Endometrial microvascular endothelial cells (primary cell): ENCODE results near the gene CHTF18. TPM values are rescaled to one million over a fixed set of nuclear protein-coding genes. Genes with fewer than 3 reads are reported as not detected.
"Not testable (repeated sequence)": the region's sequence is repeated elsewhere in the genome, so short reads cannot be mapped to it uniquely, and the experiment has no call there.

Experiments used
- in situ Hi-C: cut with HindIII; loops from 2 replicates; pipeline ENCODE4 v1.10.0; 2017; ENCODE audit warnings: low sequenced_read_pairs, low pct_unique_long_range_greater_than_20kb; ENCODE audit errors: inconsistent ontology term
- total RNA-seq: library from RNA; depleted of rRNA; stranded (reverse); fragments of >200 nt; gene quantifications from one replicate; pipeline ENCODE4 v1.2.3, GENCODE V29; 2015; ENCODE audit errors: inconsistent ontology term

The CHTF18 gene
- total RNA-seq, 1 donor from 2014 or later, result 33.9 TPM

DNA sequence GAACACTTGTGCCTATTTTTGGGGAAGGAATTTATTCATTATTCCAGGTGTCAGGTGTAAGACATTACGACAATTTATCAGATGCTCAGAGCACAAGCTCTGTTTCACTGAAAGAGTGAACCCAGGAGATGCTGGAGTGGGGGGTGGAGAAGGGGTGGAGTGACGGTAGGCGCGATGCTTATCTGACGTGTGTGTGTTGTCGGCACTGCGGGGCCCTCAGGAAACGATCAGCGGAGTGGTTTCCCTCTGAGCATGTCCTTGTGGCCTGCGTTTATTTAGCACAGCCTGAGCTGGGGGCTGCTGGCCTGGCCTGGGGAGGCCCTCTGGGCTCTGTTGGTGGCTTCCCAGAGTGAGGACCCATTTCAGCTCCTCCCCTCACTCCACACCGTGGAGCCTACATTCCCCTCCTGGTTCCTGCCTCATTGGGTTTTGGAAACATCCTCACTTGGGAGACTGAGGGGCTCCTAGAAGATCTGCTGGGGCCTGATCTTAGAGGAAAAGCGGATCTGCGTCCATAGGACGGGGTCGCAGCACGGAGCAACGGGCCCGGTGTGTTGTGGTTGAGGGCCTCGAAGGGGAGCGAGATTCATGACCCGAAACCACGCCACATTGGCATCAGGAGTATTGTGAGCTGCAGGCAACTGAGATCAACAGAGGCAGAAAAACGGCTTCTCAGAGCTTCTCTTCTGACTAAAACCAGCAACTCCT lies 31.1 kb downstream of the CHTF18 start:
- in situ Hi-C loops, result no loop called here

DNA sequence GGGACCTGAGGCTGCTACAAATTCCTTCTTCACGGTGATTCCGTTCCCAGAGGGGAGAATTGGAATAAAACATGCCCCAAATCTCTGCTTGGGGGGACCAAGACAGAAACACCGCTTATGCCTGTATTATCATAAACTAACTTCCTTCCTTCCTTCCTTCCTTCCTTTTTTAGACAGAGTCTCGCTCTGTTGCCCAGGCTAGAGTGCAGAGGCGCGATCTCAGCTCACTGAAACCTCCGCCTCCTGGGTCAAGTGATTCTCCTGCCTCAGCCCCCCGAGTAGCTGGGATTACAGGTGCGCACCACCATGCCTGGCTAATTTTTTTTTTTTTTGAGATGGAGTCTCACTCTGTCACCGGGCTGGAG lies 31.6 kb downstream of the CHTF18 start:
- in situ Hi-C loops, result not testable (repeated sequence)

DNA sequence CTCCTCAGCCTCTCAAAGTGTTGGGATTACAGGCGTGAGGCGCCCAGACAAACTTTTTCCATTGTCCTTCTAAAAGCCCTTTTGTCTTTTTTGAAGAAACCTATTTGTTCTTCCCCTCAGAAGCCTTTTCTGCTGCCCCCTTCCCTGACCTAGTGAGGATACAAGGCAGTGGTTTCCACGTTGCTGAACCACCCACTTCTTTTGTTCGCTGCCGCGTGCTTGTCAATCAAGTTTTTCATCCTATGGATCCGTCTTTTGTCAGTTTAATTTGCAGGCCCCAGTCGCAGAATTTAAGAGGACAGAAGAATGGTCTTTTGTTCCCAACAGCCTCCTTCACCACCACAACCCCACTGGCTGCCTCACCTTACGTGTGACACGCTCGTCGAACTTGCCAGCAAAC lies 32.3 kb downstream of the CHTF18 start:
- in situ Hi-C loops, result no loop called here

DNA sequence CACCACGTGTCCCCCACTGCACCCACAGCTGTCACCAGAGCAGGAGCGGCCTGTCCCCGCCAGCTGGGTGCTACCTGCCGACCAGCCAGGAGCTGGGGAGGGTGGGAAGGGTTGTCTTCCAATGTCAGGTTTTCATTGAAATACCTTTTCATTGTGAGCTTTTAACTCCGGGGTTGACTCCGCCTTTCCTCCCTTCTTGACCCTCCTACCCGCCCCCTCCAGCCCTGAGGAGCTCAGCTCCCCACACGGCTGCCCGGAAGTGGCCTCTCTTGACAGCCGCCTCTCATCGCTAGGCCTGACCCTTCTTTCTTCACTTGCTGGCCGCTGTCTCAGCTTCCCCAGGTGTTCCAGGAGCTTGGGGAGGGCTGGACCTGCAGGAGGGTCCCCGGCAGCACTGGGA lies 33.3 kb downstream of the CHTF18 start:
- in situ Hi-C loops, result no loop called here

DNA sequence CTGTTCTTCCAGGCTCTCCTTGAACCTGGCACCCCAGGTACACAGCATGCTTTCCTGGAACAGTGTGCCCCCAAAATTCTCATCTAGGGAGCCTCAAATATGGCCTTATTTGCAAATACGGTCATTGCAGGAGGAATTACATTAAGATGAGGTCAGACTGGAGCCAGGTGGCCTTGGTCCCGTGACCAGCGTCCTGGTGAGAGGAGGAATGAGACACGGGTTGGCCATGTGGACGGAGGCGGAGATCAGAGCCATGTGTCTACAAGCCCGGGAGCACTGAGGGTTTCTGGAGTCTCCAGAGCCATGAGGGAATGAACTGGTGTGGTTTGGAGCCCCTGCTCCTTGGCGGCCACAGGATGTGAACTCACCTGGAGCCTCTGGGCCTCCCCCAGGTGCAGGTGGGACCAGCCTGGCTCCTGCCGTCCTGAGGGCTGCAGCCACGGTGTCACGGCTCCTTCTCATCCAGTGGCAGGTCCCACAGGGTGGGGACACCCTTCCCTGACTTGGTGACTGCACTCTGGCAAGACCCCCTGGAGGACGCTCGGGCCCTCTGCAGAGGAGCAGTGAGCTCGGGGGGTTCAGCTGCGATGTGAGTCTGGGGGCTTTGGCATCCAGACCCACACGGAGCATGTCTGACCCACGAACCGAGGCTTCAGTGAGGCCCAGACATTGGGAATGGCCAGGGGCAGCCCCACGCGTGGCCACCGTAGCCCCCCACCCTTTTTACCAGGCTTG lies 33.9 kb downstream of the CHTF18 start:
- in situ Hi-C loops, result no loop called here

DNA sequence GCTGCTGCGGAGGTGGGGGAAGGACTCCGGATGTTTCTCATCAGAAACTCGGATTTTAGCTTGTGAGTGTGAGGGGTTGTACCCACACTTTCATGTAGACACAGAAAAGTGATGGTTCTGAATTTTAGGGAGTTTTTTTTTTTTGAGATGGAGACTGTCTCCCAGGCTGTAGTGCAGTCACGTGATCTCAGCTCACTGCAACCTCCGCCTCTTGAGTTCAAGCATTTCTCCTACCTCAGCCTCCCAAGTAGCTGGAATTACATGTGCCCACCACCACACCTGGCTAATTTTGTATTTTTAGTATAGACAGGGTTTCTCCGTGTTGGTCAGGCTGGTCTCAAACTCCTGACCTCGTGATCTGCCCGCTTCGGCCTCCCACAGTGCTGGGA lies 34.5 kb downstream of the CHTF18 start:
- in situ Hi-C loops, result no loop called here

DNA sequence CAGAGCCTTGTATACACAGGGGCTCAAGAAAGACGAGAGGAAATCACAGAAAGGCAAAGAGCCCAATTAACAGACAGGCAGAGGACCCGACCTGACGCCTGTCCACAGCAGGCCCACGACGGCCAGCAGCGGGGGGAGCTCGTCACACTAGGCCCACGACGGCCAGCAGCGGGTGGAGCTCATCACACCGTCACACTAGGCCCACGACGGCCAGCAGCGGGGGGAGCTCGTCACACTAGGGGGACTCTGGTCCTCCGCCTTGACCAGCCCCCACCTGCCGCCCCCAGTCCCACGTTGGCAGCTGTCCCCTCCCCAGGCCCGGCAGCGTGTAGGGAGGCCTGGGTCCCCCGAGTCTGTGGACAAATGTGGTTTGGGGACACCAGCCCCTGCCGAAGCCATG lies 35.8 kb downstream of the CHTF18 start:
- in situ Hi-C loops, result no loop called here

DNA sequence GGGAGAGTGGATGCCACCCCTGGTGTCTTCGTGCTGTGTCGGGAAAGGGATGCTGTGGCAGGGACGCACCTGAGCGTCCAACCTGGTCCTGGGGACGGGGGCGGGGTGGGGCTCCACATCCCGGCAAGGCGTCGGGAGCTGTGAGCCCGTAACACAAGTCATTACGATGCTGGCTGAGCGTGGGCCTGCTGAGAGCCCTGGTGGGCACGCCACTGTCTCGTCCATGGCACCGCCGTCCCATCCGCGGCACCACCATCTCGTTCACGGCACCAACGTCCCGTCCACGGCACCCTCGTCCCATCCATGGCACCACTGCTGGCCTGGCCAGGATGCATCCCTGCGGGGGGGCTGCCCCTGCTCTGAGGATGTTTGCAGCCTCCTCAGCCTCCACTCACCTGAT lies 36.2 kb downstream of the CHTF18 start:
- in situ Hi-C loops, result no loop called here

DNA sequence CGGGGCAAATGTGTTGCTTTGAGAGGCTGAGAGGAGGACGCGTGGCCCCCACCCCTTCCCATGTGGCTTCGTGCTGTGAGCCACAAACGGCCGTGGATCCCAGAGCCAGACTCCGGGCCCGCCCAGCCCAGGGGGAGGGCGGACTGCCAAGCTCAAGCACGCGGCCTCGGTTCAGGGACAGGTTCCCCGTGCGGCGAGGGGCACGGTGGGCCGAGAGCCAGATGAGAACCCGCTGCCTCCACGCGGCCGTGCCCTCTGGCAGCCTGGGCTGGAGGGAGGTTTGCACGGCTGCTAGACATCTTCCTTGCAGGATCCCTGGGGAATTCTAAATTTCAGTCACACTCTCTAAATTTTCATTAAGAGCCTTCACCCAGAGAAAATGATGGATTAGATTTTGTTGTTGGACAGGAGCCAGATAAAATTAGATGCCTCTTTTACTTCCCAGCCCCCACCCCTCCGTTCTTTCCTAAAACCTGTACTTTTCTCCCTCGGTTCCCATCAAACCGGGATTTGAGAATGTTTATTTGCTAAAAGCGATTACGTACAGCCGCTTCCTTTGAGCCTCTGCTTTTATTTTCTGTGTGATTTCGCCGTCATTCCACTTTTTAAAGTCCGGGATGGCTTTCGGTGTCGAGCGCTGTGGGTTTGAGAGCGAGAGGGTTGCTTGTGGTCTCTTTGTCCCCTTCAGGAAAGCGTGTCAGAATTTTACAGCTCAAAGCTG lies 37.1 kb downstream of the CHTF18 start:
- in situ Hi-C loops, result loop anchor here (25.0 kb wide), 1 partner anchor 162 kb away; the partner anchor contains the start of gene SOX8

DNA sequence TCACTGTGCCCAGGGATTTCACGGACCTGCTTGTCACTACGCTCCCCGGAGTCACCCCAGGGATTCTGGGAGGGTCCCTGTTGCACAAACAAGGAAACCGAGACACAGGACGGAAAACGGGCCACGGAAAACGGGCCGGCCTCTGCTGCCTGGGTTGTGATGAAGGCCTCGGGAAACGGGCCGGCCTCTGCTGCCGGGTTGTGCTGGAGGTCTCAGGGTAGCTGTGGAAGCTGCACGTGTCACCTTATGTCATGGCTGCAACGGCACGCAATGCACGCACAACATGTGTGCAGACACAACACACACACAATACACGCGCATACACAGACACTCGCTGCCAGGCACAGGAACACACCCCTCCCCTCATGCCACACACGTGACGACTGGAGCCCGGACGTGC lies 39.1 kb downstream of the CHTF18 start:
- in situ Hi-C loops, result loop anchor here (25.0 kb wide), 1 partner anchor 160 kb away; the partner anchor contains the start of gene SOX8

DNA sequence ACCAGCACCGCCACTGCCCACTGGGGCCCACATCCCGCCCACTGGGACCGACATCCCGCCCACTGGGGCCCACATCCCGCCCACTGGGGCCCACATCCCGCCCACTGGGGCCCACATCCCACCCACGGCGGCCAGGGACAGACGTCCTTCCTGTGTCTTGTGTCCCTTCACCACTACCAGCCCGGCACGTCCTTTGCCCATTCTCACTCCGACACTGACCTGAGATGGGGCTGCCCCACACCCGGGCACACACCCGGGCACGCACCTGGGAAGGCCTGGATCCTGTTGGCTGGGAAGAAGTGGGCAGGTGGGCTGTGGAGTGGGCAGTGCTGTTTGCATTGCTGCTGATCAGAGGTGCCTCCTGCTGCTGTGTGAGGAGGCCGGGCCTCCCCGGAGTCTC lies 40.5 kb downstream of the CHTF18 start:
- in situ Hi-C loops, result loop anchor here (25.0 kb wide), 1 partner anchor 158 kb away; the partner anchor contains the start of gene SOX8

DNA sequence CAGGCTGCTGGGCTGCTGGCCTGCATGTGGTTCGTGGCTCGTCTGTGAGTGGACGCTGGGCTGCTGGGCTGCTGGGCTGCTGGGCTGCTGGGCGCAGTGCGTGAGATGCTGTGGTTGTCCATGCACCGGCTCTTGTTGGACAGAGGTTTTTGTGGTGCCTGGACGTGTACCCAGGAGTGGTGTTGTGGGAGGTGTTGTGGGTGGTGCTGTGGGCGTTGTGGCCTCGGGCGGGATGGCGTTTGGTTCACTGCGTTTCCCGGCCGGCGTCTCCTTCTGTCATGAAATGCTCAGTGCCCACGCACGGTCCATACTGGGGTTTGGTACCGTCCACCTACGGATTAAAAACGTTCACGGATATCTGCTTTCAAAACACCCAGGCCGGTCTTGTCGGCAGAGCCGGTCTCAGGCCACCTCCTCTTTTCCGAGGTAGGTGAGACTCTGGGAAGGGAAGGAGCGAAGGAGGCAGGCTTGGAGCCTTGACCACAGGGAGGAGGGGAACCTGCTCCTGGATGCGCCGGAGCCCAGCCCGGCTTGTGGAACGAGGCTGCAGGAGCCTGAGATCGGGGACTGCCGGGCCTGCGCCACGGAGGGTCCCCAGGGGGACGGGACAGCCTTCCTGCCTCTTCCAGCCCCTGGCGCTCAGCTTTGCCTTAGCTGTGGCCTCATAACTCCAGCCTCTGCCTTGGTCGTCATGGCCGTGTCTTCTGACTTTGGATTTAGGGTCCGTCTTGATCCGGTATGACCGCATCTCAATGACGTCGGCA lies 41.9 kb downstream of the CHTF18 start:
- in situ Hi-C loops, result loop anchor here (25.0 kb wide), 1 partner anchor 157 kb away; the partner anchor contains the start of gene SOX8

DNA sequence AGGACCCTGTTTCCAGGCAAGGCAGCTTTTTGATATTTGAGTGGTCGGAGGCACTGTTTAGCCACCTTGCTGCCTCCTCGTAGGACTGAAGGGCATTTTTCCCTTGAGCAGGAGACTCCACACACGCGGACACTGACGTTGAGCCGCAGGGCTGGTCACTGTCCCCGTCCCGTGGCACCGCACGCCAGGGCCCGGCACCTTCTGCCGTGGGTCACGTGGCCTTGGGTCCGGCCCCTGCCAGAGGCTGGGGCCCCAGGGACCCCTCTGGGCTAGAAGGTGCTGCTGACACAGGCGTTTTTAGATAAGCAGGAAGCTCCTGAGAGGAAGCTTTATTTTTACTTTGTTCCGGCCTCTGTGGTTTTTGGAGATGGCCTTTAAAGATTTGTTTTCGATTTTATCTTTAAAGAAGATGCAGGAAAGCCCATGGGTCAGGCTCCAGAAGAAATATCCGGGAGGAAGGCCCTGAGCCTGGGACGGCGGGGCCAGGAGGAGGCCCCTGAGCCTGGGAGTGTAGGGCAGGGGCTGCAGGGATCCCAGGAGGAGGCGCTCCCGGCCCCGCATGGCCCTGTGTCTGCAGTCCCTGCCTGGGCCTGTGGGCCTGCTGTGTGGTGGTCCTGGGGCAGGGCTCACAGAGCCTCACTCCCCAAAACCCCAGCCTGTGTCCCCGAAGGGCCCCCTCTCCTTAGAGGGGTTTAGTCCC lies 42.6 kb downstream of the CHTF18 start:
- in situ Hi-C loops, result loop anchor here (25.0 kb wide), 1 partner anchor 156 kb away; the partner anchor contains the start of gene SOX8

DNA sequence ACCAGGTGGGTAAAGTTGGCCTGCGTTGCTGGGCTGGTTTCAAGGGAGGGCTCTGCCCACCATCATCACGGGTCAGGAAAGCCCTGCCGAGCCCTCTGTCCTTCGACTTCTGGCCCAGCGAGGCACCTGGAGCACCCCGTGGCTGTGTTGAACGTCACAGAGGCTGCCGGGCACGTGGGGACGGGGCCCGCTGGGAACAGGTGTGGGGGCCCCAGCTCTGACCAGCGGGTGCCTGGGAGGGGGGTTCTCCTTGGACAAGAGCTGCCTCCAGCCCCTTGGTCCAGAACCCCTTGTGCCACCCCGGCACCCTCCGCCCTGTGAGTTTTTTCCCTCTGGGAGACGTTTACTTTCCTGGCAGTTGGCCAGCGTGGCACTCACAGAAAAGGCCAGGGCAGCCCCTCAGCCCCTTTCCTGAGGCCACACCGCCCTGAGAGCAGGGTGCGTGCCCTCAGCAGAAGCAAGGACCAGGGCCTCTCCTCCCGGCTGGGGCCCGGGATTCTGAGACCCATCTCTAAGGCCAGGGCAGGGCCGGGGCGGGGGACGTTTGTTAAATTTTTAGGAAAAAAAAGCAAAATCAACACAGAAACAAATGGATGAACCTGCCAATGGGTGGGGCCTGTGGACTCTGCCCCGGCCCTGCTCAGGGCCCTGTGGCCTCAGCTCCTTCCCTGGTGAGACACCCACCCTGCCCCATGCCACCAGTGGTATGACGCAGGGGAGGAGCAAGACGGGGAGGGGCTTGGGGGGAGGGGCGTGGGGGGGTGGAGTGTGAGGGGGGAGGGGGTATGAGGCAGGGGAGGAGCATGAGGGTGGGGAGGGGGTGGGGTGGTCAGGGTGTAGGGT lies 43.4 kb downstream of the CHTF18 start:
- in situ Hi-C loops, result loop anchor here (25.0 kb wide), 1 partner anchor 156 kb away; the partner anchor contains the start of gene SOX8

DNA sequence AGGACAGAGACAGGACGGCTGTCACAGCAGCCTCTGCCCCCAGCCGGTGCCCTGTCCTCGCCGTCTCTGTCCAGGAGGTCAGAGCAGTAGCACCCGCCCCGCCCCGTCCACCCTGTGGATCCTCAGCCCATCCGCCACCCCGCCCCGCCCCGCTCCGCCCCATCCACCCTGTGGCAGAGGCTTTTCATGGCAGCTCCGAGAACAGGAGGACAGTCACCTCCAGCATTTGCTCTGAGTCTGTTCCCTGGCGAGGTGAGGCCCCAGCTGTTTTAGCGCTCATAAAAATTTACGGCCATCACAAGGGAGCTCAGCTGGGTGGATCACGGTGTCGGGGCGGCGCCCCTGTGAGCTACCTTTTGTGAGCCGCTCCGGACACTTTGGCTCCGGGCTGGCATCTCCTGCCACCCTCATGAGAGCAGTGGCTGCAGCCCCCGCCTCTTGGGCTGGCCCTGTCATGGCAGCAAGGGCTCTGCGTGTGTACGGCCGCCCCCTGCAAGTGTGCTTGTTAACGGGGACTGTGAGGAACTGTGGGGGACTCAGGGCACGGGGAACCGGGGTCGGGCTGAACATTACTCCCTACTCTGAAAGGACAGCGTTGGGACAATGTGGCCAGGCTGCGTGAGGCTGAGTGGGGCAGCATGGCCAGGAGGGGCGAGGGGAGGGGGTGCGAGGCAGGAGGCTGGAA lies 44.4 kb downstream of the CHTF18 start:
- in situ Hi-C loops, result loop anchor here (25.0 kb wide), 1 partner anchor 155 kb away; the partner anchor contains the start of gene SOX8

DNA sequence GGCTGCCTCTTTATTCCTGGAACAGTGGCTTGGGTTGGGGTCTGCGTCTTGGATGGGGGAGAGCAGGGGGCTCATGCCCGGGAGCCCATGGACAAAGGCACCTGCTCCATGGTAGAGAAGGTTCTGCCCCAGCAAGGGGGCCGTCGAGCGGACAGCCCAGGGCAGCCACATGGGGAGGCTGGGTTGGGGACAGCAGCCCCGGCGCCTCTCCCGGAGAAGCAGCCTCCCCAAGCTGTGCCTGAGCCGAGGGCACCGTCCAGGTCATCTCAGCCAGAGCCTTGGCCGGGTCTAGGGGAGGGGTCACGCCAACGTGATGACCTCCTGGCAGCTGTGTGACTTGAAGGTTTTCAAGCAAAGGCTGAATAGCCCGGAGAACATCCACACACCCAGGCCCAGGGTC lies 45.0 kb downstream of the CHTF18 start:
- in situ Hi-C loops, result loop anchor here (25.0 kb wide), 1 partner anchor 154 kb away; the partner anchor contains the start of gene SOX8

DNA sequence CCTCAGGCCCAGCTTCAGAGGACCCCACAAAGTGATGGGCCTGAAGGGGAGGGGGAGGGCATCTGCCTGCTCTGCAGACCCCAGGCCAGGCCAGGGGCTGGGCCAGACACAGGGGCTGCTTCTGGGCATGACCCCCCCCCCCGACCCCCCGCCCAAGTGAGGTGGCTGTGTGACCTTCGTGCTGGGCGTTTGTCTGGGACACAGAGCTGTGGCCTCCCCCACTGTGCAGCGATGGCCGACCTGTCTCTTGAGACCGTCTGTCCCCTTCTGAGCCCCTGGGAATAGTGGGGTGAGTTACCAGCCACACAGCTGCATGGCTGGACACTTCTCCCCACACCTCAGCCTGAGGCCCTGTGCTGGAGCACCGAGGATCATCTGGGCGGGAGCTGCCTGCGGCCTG lies 47.0 kb downstream of the CHTF18 start:
- in situ Hi-C loops, result loop anchor here (25.0 kb wide), 1 partner anchor 152 kb away; the partner anchor contains the start of gene SOX8
